Jurkat, Clone E6-1 (cell line): ENCODE results near the gene CCNL2.
"Not testable (repeated sequence)": the region's sequence is repeated elsewhere in the genome, so short reads cannot be mapped to it uniquely, and the experiment has no call there.

Source experiments
- DNase-seq: peaks from one replicate; pipeline ENCODE4 v3.0.0-alpha.2; 2011; ENCODE audit warnings: low read depth, low spot score
- H3K4me3 ChIP-seq: 2 replicates; pipeline ENCODE4 v1.5.1; 2011; ENCODE audit warnings: mild to moderate bottlenecking, low read length, control low read depth, moderate library complexity

Gene CCNL2

GRCh38 chr1:1402901-1403392, 3.8 kb upstream of the CCNL2 start:
- not testable (repeated sequence) for DNase-seq, H3K4me3 ChIP-seq

DNA sequence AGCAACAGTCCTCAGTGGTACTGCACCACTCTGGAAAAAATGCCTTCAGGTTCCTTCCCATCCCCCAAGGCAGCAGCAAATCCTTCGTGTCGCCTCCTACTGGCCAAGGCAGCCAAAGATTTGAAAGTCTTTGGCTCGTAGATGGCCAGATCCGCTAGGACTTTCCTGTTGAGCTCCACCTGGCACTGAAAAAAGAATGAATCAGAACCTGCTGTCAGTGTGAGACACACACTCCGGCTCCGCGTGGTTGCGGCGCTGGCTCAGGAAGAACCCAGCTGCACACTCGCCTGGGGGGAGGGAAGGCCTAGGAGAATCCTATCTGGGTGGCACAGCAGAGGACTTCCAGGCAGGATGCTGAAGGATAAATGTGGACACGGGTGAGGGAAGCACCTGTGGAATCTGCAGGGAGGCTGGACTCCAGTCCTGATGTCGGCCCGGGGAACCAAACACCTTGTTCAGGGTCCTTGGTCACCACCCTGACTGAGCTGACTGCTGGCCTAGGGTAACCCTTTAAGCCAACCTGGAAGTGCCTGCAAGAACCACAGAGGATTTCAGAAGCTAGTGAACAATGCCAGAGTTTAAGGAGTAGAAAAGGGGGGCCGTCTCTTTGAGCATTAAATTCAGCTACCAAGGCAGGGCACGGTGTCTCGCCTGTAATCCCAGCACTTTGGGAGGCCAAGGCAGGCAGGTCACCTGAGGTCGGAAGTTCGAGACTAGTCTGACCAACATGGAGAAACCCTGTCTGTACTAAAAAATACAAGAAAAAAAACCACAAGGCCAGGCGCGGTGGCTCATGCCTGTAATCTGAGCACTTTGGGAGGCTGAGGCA, 3.2 kb upstream of the CCNL2 start:
- H3K4me3 ChIP-seq = no peak overlapping the region
- DNase-seq = peak; percentile 54

DNA sequence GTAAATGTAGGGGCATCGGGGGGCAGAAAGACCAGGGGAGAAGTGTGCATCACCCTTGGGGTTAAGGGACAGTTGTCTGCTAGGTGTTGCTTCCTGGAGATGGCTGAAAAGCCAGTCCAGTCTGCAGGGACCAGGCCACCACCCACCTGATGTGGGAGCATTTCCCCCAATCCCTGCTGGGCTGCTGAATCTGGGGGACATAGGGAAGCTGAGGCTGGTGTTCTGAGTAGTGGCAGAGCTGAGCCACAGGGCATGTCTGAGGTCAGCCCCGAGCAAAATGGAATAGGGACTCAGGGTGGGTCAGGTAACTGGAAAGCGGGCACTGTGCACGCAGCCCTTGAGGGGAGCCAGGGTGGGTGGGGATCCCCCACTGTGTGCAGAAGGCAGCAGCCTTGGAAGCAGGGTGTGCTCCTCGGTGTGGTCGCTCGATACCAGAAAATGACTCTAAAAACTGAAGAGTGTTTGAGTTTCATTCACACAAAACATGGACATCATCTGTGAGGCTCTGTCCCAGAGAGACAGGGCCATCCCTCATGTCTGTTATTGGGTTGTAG, 2.4 kb upstream of the CCNL2 start:
- no peak for DNase-seq
- H3K4me3 ChIP-seq = no peak overlapping the region

GRCh38 chr1:1400576-1401456, 1.7 kb upstream of the CCNL2 start:
- H3K4me3 ChIP-seq = peak overlapping the region; percentile 96
- DNase-seq = no peak

GRCh38 chr1:1399872-1400575, 889 bp upstream of the CCNL2 start:
- DNase-seq = no peak
- peak overlapping the region; percentile 96 for H3K4me3 ChIP-seq

DNA sequence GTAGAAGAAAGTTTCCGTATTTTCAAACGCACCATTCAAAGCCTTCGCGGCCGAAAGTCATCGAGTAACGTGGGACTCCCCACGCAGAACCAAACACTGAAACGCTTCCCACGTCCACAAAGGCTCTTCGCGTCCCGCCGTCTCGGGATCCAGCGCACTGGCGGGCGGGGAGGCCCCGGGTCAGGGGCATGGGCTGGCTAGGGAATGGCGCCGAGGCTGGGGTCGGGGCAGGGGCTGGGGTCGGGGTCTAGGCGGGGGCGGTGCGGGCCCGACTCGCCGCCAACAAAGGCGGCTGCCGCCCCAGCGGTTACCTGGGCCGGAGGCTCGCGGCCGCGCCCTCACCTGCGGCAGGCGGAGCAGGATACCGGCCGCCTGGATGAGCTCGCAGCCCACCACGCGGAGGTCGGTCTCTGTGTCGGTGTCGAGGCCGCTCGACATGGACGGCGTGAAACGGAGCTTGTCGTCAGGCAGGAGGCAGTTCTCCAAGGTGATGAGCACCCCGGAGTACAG, 403 bp downstream of the CCNL2 start:
- H3K4me3 ChIP-seq = peak overlapping the region; percentile 95

GRCh38 chr1:1397839-1398523, 1.2 kb downstream of the CCNL2 start:
- H3K4me3 ChIP-seq = peak overlapping the region; percentile 95
- DNase-seq = no peak

More for the DNA sequence above, 403 bp downstream of the CCNL2 start:
- DNase-seq = no peak

GRCh38 chr1:1395166-1395565, 4.0 kb downstream of the CCNL2 start:
- DNase-seq = no peak
- H3K4me3 ChIP-seq = no peak overlapping the region

- no peak for DNase-seq
- H3K4me3 ChIP-seq = no peak overlapping the region
Measured at GRCh38 chr1:1394116-1394515, 5.0 kb downstream of the CCNL2 start.

- no peak for DNase-seq
- H3K4me3 ChIP-seq = no peak overlapping the region
Measured at GRCh38 chr1:1393428-1393827, 5.7 kb downstream of the CCNL2 start.

DNA sequence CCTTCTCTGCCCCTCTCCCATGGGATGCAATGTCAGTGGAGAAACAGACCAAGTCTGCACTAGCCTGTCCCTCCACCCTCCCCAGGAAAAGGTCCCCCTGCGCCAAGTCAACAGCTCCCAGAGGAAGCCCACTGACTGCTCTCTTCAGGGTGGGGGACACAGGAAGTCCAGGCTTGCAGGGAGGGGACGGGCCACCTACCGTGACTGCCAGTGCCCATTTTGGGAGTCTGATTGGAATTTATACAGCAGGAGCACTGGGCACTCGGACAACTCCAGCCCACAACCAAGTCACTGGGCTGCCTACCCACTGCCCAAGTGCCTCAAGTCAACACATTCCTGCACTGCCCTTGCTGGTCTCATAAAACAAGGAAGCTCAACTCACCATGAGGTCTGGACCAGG, 6.1 kb downstream of the CCNL2 start:
- no peak for DNase-seq
- H3K4me3 ChIP-seq = no peak overlapping the region

DNA sequence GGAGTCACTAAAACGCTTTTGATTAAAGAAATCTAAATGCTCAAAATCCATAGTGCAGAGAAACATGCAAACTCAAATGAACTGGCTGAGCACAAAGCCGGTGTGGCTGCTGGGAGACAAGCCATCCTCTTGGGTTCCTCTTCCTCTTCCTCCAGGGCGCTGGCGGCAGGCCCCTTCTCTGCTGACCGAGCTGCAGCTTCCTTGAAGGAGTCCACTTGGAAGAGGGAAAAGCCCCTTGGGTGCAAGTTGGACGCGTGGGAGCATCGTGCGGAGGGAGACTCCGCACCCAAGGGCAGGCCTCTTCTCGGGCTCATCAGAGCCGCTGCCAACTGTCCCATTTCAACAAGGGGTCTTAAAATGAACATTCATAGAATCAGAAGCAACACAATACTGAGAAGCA, 7.9 kb downstream of the CCNL2 start:
- H3K4me3 ChIP-seq = no peak overlapping the region
- no peak for DNase-seq

GRCh38 chr1:1390675-1391074, 8.5 kb downstream of the CCNL2 start:
- H3K4me3 ChIP-seq = no peak overlapping the region
- DNase-seq = no peak

- no peak overlapping the region for H3K4me3 ChIP-seq
- no peak for DNase-seq
Measured at GRCh38 chr1:1388078-1388472, 11.1 kb downstream of the CCNL2 start.

- DNase-seq = no peak
- H3K4me3 ChIP-seq = no peak overlapping the region
Measured at GRCh38 chr1:1387098-1388077, 11.7 kb downstream of the CCNL2 start.

DNA sequence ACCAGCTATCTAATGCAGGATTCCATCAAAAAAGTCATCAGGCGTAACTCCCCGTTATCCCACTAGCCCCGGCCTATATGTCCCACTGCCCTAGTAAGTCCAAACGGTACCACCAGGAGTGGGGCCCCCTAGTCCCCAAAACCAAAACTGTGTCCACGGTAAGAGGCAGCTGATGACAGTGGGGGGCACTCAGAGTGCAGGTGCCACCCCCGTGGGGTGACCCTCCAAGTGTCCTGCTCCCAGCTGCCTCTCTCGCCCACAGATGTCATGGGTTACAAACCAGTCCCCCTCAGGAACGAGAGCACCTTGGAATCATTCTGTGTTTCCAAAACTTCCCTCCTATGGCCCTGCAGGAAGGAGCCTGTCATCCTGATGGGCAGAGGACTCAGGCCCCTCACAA, 13.2 kb downstream of the CCNL2 start:
- no peak for DNase-seq
- no peak overlapping the region for H3K4me3 ChIP-seq

DNA sequence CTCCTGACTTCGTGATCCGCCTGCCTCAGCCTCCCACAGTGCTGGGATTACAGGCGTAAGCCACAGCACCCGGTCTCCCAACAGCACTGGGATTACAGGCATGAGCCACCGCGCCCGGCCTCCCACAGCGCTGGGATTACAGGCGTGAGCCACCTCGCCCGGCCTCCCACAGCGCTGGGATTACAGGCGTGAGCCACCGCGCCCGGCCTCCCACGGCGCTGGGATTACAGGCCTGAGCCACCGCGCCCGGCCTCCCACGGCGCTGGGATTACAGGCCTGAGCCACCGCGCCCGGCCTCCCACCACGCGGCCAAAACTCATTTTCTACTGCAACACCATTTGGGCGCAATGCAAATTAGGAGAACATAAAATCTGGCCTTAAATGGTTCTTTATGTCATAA, 13.8 kb downstream of the CCNL2 start:
- not testable (repeated sequence) for H3K4me3 ChIP-seq, DNase-seq
